GM19351 (cell line): ENCODE data around the gene SEPTIN12.
A peak's percentile ranks its signal among the peaks of the same experiment; 100 is the strongest.

Experiments used
- ATAC-seq: cut with Tn5 transposase; IDR thresholded peaks from one replicate; pipeline ENCODE4 v1.9.1; 2021; ENCODE audit warnings: mild to moderate bottlenecking, moderate library complexity; ENCODE audit not compliant: unreplicated experiment

Gene SEPTIN12

GRCh38 chr16:4803401-4803844 lies 15.3 kb upstream of the SEPTIN12 start:
- no peak for ATAC-seq

GRCh38 chr16:4802659-4803287 lies 14.6 kb upstream of the SEPTIN12 start:
- peak; percentile 89 for ATAC-seq

GRCh38 chr16:4801962-4802658 lies 14.0 kb upstream of the SEPTIN12 start, which contains the start of gene ROGDI:
Gene ROGDI, minus strand, starts transcription at chr16:4802633. Its CDS starts 62 bp downstream, at chr16:4802571.
- peak; percentile 62 for ATAC-seq

GRCh38 chr16:4801051-4801961 lies 13.2 kb upstream of the SEPTIN12 start:
- no peak for ATAC-seq

- no peak for ATAC-seq
Observed at GRCh38 chr16:4800290-4801041, 12.3 kb upstream of the SEPTIN12 start.

GRCh38 chr16:4799171-4799855 lies 11.2 kb upstream of the SEPTIN12 start:
- no peak for ATAC-seq

GRCh38 chr16:4798456-4798855 lies 10.3 kb upstream of the SEPTIN12 start:
- ATAC-seq: no peak

GRCh38 chr16:4797805-4798252 lies 9.7 kb upstream of the SEPTIN12 start:
- no peak for ATAC-seq

- no peak for ATAC-seq
Observed at GRCh38 chr16:4796982-4797804, 9.0 kb upstream of the SEPTIN12 start.

GRCh38 chr16:4795828-4796572 lies 7.9 kb upstream of the SEPTIN12 start:
- ATAC-seq: no peak

- no peak for ATAC-seq
Observed at GRCh38 chr16:4795181-4795827, 7.2 kb upstream of the SEPTIN12 start, which contains the start of gene SMIM22. Gene SMIM22, plus strand, starts transcription at chr16:4795369. Its CDS starts 366 bp downstream, at chr16:4795735.

GRCh38 chr16:4792951-4793513 lies 4.9 kb upstream of the SEPTIN12 start:
- ATAC-seq: no peak

GRCh38 chr16:4790871-4791270 lies 2.7 kb upstream of the SEPTIN12 start:
- no peak for ATAC-seq

- ATAC-seq: no peak
Observed at GRCh38 chr16:4790261-4790660, 2.1 kb upstream of the SEPTIN12 start.

GRCh38 chr16:4788910-4789309 lies 765 bp upstream of the SEPTIN12 start:
- ATAC-seq: no peak

- no peak for ATAC-seq
Observed at GRCh38 chr16:4788489-4788889, 344 bp upstream of the SEPTIN12 start.

GRCh38 chr16:4787068-4787467 lies 1.1 kb downstream of the SEPTIN12 start:
- no peak for ATAC-seq
